ENCODE data around the gene NME7. TPM values are rescaled to one million over a fixed set of nuclear protein-coding genes. Genes with fewer than 3 reads are reported as not detected.

NME7 gene
- total RNA-seq, 8 experiments from 2014 or later = 14.2 to 111 (median 71.9) TPM

GRCh38 chr1:169089776-169090175, 277.8 kb downstream of the NME7 start:
- in situ Hi-C loops (cut with MboI; ENCODE audit: low pct_unique_long_range_greater_than_20kb in 2 of 9, low sequenced_read_pairs in 9 of 9, unreplicated experiment in 9 of 9) = no loop called here
- ATAC-seq (replicated peaks in 6 of 8) = no peak
- peaks cover 15 to 25% of the 10 kb centered on the region in 2 donors for H3K4me1 ChIP-seq (replicated peaks in 1 of 2)
- WGBS, 10 experiments = 50 to 100% (median 75%) methylated on average over 1 to 2 of the region's 2 CpGs
- no peak overlapping the region for H3K27ac ChIP-seq
- no peak overlapping the region for H3K4me3 ChIP-seq

DNA sequence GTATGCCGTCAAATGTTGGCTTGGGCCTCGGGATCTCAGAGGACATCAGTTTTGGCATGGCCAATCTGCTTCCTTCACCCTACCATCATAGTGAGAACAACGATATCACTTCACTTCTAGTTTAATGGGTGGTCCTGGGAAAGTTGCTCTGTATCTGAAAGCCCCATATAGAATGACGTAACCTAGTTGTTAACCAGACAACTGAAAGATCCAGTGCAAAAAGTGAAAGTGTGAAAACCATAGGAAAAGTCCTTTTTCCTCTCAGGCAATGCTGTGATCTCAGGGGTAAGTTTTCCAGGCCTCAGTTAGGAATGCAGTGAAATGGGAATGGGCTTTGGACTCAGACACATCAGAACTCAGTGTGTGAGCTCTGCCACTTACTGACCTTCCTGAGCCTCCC, 279.7 kb downstream of the NME7 start:
- no peak overlapping the region for H3K4me3 ChIP-seq
- H3K4me1 ChIP-seq (replicated peaks in 1 of 2) = peaks cover 15 to 25% of the 10 kb centered on the region in 2 donors
- no peak overlapping the region for H3K27ac ChIP-seq
- 74 to 100% (median 90%) methylated on average over 2 to 4 of the region's 4 CpGs; no CpG with 5 or more reads in 2 of the 10 experiments for WGBS, 10 experiments
- in situ Hi-C loops (cut with MboI; ENCODE audit: low pct_unique_long_range_greater_than_20kb in 2 of 9, low sequenced_read_pairs in 9 of 9, unreplicated experiment in 9 of 9) = no loop called here
- no peak for ATAC-seq (replicated peaks in 6 of 8)

DNA sequence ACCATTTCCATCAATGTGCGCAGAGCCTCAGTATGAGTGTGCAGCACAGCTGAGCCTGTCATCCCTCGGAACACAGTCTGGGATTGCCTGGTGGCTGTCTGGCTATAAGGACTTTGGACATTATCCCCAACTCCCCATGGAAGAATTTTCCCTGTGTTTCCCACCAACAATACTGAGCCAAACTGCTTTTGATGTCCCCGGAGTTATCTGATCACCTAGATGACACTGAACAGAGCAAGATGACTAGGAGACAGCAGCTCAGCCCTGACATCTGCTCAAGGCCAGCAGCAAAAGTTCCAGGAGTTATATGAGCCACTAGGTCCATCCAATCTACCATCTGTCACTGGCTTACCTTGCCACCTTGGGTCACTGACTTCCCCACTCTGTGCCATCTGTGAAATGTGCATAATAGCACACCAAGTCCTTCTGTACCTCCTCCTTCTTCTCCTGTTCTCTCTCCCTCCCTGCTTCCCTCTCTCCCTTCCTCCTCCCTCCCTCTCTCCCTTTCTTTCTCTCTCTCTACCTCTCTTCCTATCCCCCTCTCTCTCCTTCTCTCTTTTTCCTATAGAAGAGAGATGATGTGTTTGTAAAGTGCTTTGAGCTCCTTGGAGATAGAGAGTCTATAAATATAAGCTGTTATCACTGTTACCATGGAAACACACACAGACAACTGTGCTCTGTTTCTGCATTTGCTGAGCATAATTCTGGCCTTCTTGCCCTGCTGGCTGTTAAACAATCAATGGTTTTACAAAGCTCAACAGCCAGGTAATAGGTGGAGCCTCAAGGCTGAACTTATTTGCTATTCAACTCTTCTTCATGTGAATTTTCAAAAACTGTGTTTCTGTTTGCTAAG, 280.8 kb downstream of the NME7 start:
- H3K27ac ChIP-seq = no peak overlapping the region
- no peak overlapping the region for H3K4me3 ChIP-seq
- 50 to 100% (median 98%) methylated on average over 1 to 3 of the region's 3 CpGs; no CpG with 5 or more reads in 4 of the 10 experiments for WGBS, 10 experiments
- in situ Hi-C loops (cut with MboI; ENCODE audit: low pct_unique_long_range_greater_than_20kb in 2 of 9, low sequenced_read_pairs in 9 of 9, unreplicated experiment in 9 of 9) = no loop called here
- H3K4me1 ChIP-seq (replicated peaks in 1 of 2) = peaks cover 15 to 25% of the 10 kb centered on the region in 2 donors
- peak; percentile 76 to 96 (median 92) for ATAC-seq (replicated peaks in 6 of 8)

GRCh38 chr1:169085911-169086310, 281.7 kb downstream of the NME7 start:
- Histone ChIP-seq H3K27ac (no peak overlapping the region), H3K4me3 (no peak overlapping the region), H3K4me1 (replicated peaks in 1 of 2) (peaks cover 15 to 25% of the 10 kb centered on the region in 2 donors)
- WGBS, 10 experiments = 50 to 100% (median 84%) methylated on average over 1 to 2 of the region's 2 CpGs; no CpG with 5 or more reads in 5 of the 10 experiments
- no peak for ATAC-seq (replicated peaks in 6 of 8)
- in situ Hi-C loops (cut with MboI; ENCODE audit: low pct_unique_long_range_greater_than_20kb in 2 of 9, low sequenced_read_pairs in 9 of 9, unreplicated experiment in 9 of 9) = no loop called here

Other genes with a start within 250 kb of the NME7 start
- gene BLZF1, start 398 bp upstream of the NME7 start, total RNA-seq = 10 to 100 TPM; 24.8 to 71.0 (median 39.6) TPM
- gene CCDC181, start 59.7 kb upstream of the NME7 start, total RNA-seq = 10 to 100 TPM in 5 of 8 experiments, 1 to 10 TPM in 1, under 1 TPM in 2; 0.20 to 37.4 (median 27.3) TPM
- gene SLC19A2, start 118.1 kb upstream of the NME7 start, total RNA-seq = 10 to 100 TPM in 6 of 8 experiments, 1 to 10 TPM in 2; 8.6 to 20.8 (median 13.5) TPM
- 10 to 100 TPM in 1 of 8 experiments, under 1 TPM in 6, not detected in 1; 0.07 to 30.1 (median 0.20) TPM for gene F5, start 218.7 kb upstream of the NME7 start, total RNA-seq

Data from motor neuron (in vitro differentiated cells).